D721Med (cell line): ENCODE results near the gene GSTM5.
"Not testable (repeated sequence)": the region's sequence is repeated elsewhere in the genome, so short reads cannot be mapped to it uniquely, and the experiment has no call there.

Experiments
- DNase-seq: peaks from one replicate; pipeline ENCODE4 v3.0.0; 2011; ENCODE audit warnings: low spot score; ENCODE audit not compliant: insufficient read length
- FAIRE-seq: peaks from 2 replicates; lab custom pipeline; 2011; peaks lifted over from hg19 to GRCh38; lab: Jason Lieb, UNC
- TF ChIP-seq, protein P1 (sequence below): IDR thresholded peaks from 2 replicates; pipeline ENCODE4 v1.5.1; 2012; ENCODE audit warnings: mild to moderate bottlenecking, control low read depth; ENCODE audit not compliant: insufficient read depth; ENCODE audit errors: missing control alignments

GSTM5 gene

DNA sequence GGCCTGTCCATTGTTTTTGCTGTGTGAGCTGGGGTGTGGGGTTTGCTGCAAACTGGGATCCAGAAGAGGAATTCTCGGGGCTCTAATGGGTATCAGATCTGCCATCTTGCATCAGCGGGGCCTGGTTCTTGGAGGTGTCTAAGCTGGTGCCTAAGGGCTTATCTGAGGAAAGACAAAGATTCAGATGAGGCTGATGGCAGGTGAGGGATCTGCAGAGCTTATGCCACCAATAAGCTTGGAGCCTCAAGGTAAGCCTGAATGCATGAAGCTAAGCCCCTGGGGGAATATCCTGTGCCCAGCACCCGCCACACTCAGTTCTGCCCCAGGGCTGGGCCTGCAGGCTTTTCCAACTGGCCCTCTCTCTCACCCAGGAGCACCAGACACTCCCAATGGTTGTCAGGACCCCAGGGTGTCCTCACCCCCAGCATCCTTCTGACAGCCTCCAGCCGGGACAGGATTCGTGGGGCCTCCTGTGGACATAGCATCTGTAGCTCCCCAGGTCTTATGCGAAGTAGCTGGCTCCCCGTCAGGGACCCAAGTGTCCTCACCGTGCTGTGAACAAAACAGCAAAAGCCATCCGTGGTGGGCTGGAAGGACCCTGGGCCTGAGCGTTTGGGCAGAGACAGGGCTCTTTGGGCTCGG, 38.3 kb downstream of the GSTM5 start:
- DNase-seq (no peak), FAIRE-seq (no peak)
- TF ChIP-seq, protein P1, sequence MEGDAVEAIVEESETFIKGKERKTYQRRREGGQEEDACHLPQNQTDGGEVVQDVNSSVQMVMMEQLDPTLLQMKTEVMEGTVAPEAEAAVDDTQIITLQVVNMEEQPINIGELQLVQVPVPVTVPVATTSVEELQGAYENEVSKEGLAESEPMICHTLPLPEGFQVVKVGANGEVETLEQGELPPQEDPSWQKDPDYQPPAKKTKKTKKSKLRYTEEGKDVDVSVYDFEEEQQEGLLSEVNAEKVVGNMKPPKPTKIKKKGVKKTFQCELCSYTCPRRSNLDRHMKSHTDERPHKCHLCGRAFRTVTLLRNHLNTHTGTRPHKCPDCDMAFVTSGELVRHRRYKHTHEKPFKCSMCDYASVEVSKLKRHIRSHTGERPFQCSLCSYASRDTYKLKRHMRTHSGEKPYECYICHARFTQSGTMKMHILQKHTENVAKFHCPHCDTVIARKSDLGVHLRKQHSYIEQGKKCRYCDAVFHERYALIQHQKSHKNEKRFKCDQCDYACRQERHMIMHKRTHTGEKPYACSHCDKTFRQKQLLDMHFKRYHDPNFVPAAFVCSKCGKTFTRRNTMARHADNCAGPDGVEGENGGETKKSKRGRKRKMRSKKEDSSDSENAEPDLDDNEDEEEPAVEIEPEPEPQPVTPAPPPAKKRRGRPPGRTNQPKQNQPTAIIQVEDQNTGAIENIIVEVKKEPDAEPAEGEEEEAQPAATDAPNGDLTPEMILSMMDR = no peak

DNA sequence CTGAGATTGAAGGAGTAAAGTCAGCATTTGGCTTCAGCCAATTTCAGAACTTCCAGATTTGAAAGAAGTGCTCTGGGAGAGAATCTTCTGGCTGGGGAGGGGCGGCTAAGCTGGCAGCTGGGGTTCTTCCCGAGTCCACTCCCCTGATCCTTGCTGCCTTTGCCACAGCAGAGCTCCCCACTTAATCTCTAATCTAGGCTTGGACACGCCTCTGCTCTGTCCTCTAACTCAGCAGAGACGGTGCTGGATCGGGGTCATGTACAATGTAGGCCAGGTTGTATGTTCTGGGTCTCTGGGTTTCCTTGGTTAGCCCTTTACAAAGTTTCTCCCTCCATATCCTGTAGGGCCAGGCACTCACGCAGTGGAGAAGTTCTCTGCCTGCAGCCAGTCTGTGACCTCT, 38.9 kb downstream of the GSTM5 start:
- no peak for FAIRE-seq

DNA sequence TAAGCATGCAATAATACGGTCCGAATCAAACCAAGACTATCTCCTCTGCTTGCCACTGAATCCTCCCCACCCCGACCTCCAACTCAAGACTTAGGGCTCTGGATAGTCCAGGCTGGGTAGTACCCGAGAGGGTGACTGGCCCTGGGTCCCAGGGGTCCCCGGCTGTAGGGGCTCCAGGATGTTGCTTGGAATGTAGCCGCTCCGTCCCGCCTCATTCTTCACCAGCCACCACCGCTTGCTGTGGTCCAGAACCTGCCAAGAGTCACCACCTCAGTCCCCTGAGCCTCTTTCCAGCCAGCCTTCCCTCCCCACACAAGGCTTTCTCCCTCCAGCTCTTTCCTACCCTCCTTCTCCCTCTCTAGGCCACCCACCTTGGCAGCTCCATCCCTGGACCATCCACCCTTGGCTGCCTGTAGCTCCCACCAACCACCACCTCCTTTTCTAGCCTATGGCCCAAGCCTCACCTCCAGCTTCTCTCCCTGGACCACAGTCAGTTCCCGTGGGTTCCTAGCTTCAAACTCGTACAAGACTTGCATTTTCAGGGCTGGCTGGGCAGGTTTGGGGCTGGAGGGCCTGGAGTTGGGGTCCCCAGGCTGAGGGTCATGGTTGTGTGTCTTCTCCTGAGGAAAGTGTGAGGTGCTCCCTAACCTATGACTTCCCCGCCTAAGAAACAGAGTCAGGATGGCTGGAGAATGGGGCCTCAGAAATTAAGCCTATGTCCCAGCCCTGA, 39.6 kb downstream of the GSTM5 start:
- no peak for FAIRE-seq
- TF ChIP-seq, protein P1 = no peak

More for the DNA sequence above, 38.9 kb downstream of the GSTM5 start:
- no peak for DNase-seq
- TF ChIP-seq, protein P1 = no peak

DNA sequence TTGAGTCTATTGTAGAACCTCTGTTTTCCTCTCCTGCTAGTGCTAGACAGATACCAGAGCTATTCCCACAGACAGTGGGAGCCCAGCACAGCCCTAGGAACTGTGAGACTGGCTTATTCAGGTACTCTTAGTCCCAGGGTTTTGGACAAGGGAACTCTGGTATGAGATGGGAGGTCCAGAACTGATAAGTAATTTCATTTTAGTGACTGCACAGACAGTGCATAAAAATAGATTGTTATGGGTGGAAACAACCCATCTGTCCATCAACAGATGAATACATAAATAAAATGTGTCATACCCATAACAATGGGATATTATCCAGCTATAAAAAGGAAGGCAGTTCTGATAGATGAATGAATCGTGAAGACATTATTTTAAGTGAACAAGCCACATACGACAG, 42.7 kb downstream of the GSTM5 start:
- DNase-seq (no peak), FAIRE-seq (no peak)
- TF ChIP-seq, protein P1 = no peak

More for the DNA sequence above, 39.6 kb downstream of the GSTM5 start:
- no peak for DNase-seq

DNA sequence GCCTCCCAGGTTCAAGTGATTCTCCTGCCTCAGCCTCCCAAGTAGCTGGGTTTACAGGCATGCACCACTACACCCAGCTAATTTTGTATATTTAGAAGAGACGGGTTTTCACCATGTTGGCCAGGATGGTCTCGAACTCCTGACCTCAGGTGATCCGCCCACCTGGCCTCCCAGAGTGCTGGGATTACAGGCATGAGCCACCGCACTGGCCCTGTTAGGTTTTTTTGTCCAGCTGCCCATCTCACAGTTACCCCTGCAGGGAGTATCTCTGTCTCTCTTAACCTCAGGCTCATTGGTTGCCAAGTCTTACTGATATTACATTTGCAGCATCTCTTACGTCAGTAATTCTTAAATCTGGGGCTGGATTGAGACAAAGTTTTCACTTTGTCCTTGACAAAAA, 44.3 kb downstream of the GSTM5 start:
- not testable (repeated sequence) for DNase-seq, FAIRE-seq

DNA sequence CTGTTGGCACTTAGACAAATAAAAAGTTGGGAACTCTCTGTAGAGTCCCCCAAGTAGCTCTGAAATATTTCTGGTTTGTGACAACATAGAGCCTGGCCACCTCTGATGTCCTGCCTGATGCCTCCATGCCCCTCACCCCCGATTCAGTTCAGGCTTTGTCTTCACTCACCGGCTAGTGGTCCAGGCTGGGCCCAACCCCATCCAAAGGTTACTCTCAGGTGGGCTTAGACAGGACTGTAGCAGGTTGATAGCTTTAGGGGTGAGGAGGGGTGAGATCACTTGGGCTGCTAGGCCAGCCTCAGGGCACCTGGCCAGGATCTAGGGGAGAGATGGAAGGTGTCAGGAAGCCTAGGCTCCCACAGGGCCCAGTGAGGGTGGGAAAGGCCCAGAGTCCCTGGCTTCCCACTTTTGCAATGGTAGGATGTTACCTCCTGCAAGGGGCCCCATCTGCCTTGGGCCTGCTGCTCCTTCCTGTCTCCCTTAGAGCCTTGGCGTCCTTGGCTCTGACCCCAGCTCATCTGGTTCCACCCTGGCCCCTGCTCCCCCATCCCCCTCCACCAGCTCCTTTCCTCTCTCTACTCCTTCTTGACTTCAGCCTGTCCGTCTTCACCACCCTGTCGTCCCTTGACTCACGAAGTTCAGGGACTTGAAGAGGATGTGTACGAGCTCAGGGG, 44.9 kb downstream of the GSTM5 start:
- TF ChIP-seq, protein P1 = no peak
- FAIRE-seq (no peak), DNase-seq (no peak)

DNA sequence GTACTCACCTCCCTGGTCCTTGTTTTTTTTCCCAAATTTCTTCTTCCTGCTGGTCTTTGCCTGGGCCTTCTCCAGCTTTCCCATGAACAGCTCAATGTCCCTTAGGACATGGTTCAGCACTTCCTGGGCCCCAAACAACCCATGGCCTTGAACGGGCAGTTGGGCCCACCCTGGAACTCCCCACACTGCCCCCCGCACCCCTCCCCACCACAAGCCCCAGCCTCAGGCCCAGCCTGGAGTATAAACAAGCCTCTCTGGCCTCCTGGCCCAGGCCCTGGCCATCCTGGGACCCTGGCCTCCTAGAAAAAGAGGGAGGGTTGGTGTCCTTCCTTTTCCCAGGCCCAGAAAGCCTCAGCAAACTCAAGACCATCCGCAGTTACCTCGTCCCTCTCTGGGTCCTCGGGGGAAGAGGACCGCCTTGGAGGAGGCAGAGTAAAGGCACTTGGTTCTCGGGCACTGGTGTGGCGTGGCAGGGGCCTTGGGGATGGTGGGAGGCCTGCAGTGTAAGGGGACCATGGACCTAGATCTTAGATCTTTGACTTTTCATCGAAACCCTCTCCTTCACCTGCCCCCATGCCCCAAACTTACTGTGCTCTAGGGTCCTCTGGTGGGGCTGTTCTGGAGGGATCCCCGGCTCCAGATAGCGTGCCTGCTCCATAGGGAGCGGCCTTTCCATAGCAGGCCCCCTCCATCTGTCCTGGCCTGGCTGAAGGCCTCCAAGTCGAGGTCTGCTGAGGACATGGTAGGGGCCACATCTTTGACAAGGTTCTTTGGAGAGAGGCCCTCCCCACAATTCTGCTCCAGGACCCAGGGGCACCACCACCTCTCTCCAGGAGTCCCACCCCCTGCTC, 46.1 kb downstream of the GSTM5 start:
- DNase-seq (no peak), FAIRE-seq (no peak)
- TF ChIP-seq, protein P1 = no peak
